Loucy (cell line): ENCODE measurements around the gene OR52M1.

Source experiments
- EZH2phosphoT487 ChIP-seq: fragments of 200-600 bp; IDR thresholded peaks from 2 replicates; pipeline ENCODE4 v1.6.1; 2018; ENCODE audit warnings: antibody characterized with exemption, mild to moderate bottlenecking, moderate library complexity, borderline replicate concordance
- TF ChIP-seq, protein P1 (sequence below): fragments of 200-600 bp; sonication (generic); conservative IDR thresholded peaks from 2 replicates; pipeline ENCODE4 v1.5.1; 2014; ENCODE audit warnings: mild to moderate bottlenecking, antibody characterized with exemption, low read length

DNA sequence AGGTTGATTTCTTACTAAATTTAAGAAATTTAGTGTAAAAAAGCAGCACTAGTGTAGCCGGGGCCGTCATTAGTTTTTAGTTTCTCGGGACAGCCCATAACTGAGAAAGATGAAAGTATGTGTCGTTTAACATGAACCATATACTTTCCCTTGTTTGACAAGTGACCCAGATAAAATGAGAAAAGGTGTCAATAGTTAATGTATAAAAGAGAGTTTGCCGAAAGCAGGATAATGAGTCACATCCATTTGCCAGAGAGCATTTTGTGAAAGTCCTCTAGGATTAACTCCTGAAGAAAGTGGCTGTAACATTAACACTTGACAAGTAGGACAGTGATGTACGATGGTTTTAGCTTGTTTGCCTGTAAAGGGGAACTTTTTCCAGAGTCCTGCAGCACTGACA, 49.0 kb upstream of the OR52M1 start:
- TF ChIP-seq, protein P1, sequence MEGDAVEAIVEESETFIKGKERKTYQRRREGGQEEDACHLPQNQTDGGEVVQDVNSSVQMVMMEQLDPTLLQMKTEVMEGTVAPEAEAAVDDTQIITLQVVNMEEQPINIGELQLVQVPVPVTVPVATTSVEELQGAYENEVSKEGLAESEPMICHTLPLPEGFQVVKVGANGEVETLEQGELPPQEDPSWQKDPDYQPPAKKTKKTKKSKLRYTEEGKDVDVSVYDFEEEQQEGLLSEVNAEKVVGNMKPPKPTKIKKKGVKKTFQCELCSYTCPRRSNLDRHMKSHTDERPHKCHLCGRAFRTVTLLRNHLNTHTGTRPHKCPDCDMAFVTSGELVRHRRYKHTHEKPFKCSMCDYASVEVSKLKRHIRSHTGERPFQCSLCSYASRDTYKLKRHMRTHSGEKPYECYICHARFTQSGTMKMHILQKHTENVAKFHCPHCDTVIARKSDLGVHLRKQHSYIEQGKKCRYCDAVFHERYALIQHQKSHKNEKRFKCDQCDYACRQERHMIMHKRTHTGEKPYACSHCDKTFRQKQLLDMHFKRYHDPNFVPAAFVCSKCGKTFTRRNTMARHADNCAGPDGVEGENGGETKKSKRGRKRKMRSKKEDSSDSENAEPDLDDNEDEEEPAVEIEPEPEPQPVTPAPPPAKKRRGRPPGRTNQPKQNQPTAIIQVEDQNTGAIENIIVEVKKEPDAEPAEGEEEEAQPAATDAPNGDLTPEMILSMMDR: no peak
- no peak for TF ChIP-seq EZH2phosphoT487
